WTC11 (cell line): ENCODE results near the gene RPP14. TPM values are rescaled to one million over a fixed set of nuclear protein-coding genes. Genes with fewer than 3 reads are reported as not detected.

Experiments
- ATAC-seq: fragments of 200-7000 bp; cut with Tn5 transposase; 2 replicates; pipeline ENCODE4 v1.10.0; 2021; ENCODE audit warnings: mild to moderate bottlenecking, moderate library complexity
- CTCF ChIA-PET: fragments of 300-600 bp; sonication (Branson Sonifier 250); formaldehyde crosslinking; loops from one replicate; lab custom pipeline; 2021; ENCODE audit warnings: antibody characterized with exemption; lab: Charles Lee
- POLR2A ChIA-PET: fragments of 350-600 bp; sonication (Branson Sonifier 250); formaldehyde crosslinking; loops from one replicate; lab custom pipeline; 2021; ENCODE audit warnings: antibody characterized with exemption; lab: Charles Lee
- DNase-seq: peaks from one replicate; pipeline ENCODE4 v3.0.0; 2021; ENCODE audit warnings: low spot score
- H3K27ac Mint-ChIP-seq: 2 replicates; pipeline ENCODE4 v1.8.0; 2021; ENCODE audit warnings: mixed read lengths
- H3K27me3 Mint-ChIP-seq: 2 replicates; pipeline ENCODE4 v1.8.0; 2021; ENCODE audit warnings: low read depth, mild to moderate bottlenecking, moderate library complexity, mixed read lengths
- H3K36me3 Mint-ChIP-seq: 2 replicates; pipeline ENCODE4 v1.8.0; 2021; ENCODE audit warnings: mixed read lengths
- H3K4me1 Mint-ChIP-seq: 2 replicates; pipeline ENCODE4 v1.8.0; 2022; ENCODE audit warnings: mixed read lengths
- H3K4me3 Mint-ChIP-seq: 2 replicates; pipeline ENCODE4 v1.8.0; 2021; ENCODE audit warnings: mild to moderate bottlenecking, moderate library complexity, mixed read lengths
- H3K9me3 Mint-ChIP-seq: 2 replicates; pipeline ENCODE4 v1.8.0; 2021; ENCODE audit warnings: mixed read lengths
- AR ChIP-seq: fragments of 250-450 bp; sonication (Bioruptor Pico); IDR thresholded peaks from 2 replicates; pipeline ENCODE4 v1.9.0; 2021; ENCODE audit warnings: mild to moderate bottlenecking
- CBFB ChIP-seq: sonication (generic); formaldehyde crosslinking; IDR thresholded peaks from 2 replicates; pipeline ENCODE4 v1.8.1; 2022; ENCODE audit warnings: mild to moderate bottlenecking, low read depth, missing genetic modification reagents
- E2F5 ChIP-seq: sonication (generic); formaldehyde crosslinking; IDR thresholded peaks from 2 replicates; pipeline ENCODE4 v1.8.1; 2022; ENCODE audit warnings: mild to moderate bottlenecking, moderate library complexity, missing genetic modification reagents
- ERG ChIP-seq: fragments of 250-450 bp; sonication (Bioruptor Pico); IDR thresholded peaks from 2 replicates; pipeline ENCODE4 v1.8.0; 2021; ENCODE audit warnings: mild to moderate bottlenecking
- IRF2 ChIP-seq: sonication (generic); formaldehyde crosslinking; IDR thresholded peaks from 2 replicates; pipeline ENCODE4 v1.8.0; 2022; ENCODE audit warnings: low read depth, missing genetic modification reagents, borderline replicate concordance
- MAX ChIP-seq: sonication (generic); formaldehyde crosslinking; IDR thresholded peaks from 2 replicates; pipeline ENCODE4 v1.8.0; 2022; ENCODE audit warnings: mild to moderate bottlenecking, missing genetic modification reagents
- SOX15 ChIP-seq: fragments of 250-450 bp; sonication (Bioruptor Pico); IDR thresholded peaks from 2 replicates; pipeline ENCODE4 v1.9.0; 2021; ENCODE audit warnings: mild to moderate bottlenecking
- TCF7 ChIP-seq: sonication (generic); formaldehyde crosslinking; IDR thresholded peaks from 2 replicates; pipeline ENCODE4 v1.8.0; 2022; ENCODE audit warnings: mild to moderate bottlenecking, low read depth, missing genetic modification reagents, moderate library complexity
- TEAD4 ChIP-seq: sonication (generic); formaldehyde crosslinking; IDR thresholded peaks from 2 replicates; pipeline ENCODE4 v1.8.0; 2022; ENCODE audit warnings: mild to moderate bottlenecking, missing genetic modification reagents
- ZNF281 ChIP-seq: sonication (generic); formaldehyde crosslinking; IDR thresholded peaks from 2 replicates; pipeline ENCODE4 v1.8.0; 2023; ENCODE audit warnings: mild to moderate bottlenecking, missing genetic modification reagents
- ZNF396 ChIP-seq: fragments of 250-450 bp; sonication (Bioruptor Pico); IDR thresholded peaks from 2 replicates; pipeline ENCODE4 v1.8.0; 2021; ENCODE audit warnings: mild to moderate bottlenecking, moderate library complexity, borderline replicate concordance
- total RNA-seq: library from RNA; stranded (reverse); gene quantifications from 3 replicates; pipeline ENCODE4 v1.2.3, GENCODE V29; 2021
- TF ChIP-seq, protein P1 (sequence below): fragments of 250-450 bp; sonication (Bioruptor Pico); IDR thresholded peaks from 2 replicates; pipeline ENCODE4 v2.1.2; 2022; ENCODE audit warnings: mild to moderate bottlenecking, moderate library complexity
- TF ChIP-seq, protein P2 (sequence below): sonication (generic); formaldehyde crosslinking; IDR thresholded peaks from 2 replicates; pipeline ENCODE4 v1.8.0; 2022; ENCODE audit warnings: mild to moderate bottlenecking, missing genetic modification reagents
- TF ChIP-seq, protein P3 (sequence below): sonication (generic); formaldehyde crosslinking; IDR thresholded peaks from 2 replicates; pipeline ENCODE4 v1.8.1; 2023; ENCODE audit warnings: mild to moderate bottlenecking, moderate library complexity, missing genetic modification reagents
- TF ChIP-seq, protein P4 (sequence below): sonication (generic); formaldehyde crosslinking; IDR thresholded peaks from 2 replicates; pipeline ENCODE4 v1.8.0; 2022; ENCODE audit warnings: mild to moderate bottlenecking, missing genetic modification reagents

RPP14 gene
- total RNA-seq, 1 experiment from 2014 or later: 17.9 TPM

- TF ChIP-seq, protein P1, sequence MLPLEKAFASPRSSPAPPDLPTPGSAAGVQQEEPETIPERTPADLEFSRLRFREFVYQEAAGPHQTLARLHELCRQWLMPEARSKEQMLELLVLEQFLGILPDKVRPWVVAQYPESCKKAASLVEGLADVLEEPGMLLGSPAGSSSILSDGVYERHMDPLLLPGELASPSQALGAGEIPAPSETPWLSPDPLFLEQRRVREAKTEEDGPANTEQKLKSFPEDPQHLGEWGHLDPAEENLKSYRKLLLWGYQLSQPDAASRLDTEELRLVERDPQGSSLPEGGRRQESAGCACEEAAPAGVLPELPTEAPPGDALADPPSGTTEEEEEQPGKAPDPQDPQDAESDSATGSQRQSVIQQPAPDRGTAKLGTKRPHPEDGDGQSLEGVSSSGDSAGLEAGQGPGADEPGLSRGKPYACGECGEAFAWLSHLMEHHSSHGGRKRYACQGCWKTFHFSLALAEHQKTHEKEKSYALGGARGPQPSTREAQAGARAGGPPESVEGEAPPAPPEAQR: no peak
- TF ChIP-seq, protein P2, sequence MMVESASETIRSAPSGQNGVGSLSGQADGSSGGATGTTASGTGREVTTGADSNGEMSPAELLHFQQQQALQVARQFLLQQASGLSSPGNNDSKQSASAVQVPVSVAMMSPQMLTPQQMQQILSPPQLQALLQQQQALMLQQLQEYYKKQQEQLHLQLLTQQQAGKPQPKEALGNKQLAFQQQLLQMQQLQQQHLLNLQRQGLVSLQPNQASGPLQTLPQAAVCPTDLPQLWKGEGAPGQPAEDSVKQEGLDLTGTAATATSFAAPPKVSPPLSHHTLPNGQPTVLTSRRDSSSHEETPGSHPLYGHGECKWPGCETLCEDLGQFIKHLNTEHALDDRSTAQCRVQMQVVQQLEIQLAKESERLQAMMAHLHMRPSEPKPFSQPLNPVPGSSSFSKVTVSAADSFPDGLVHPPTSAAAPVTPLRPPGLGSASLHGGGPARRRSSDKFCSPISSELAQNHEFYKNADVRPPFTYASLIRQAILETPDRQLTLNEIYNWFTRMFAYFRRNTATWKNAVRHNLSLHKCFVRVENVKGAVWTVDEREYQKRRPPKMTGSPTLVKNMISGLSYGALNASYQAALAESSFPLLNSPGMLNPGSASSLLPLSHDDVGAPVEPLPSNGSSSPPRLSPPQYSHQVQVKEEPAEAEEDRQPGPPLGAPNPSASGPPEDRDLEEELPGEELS (CRISPR knock-in tag): no peak
- TF ChIP-seq ZNF281 (CRISPR knock-in tag) (no peak), MAX (CRISPR knock-in tag) (no peak)
Observed at GRCh38 chr3:58334013-58334321, 27.9 kb downstream of the RPP14 start (continued).

DNA sequence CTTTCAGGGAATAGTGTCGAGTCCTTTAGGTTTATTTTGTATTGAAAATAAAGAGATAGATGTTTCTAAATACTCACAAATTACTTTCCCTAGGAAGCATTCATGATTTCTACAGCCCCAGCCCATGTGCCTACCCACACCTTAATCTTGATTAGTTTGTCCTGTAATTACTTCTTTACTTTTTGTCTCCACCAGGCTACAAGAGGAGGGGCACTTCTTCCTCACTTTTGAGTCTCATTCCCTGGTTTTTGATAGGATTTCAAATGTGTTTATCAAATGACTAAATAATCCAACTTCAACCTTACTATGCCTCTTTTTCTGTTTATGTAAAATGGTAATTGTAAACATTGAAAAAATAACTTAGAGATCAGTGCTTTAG, 28.4 kb downstream of the RPP14 start:
- no peak overlapping the region for H3K27ac Mint-ChIP-seq
- ChIA-PET POLR2A (no interaction called here), CTCF (interaction anchor here (1.1 to 3.0 kb wide), 5 partner anchors 15 to 157 kb away, joined by 3 to 22 read pairs (median 6); partner anchors contain the start of genes HTD2 and RPP14)
- TF ChIP-seq, protein P3, sequence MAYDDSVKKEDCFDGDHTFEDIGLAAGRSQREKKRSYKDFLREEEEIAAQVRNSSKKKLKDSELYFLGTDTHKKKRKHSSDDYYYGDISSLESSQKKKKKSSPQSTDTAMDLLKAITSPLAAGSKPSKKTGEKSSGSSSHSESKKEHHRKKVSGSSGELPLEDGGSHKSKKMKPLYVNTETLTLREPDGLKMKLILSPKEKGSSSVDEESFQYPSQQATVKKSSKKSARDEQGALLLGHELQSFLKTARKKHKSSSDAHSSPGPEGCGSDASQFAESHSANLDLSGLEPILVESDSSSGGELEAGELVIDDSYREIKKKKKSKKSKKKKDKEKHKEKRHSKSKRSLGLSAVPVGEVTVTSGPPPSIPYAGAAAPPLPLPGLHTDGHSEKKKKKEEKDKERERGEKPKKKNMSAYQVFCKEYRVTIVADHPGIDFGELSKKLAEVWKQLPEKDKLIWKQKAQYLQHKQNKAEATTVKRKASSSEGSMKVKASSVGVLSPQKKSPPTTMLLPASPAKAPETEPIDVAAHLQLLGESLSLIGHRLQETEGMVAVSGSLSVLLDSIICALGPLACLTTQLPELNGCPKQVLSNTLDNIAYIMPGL (CRISPR knock-in tag): no peak
- H3K36me3 Mint-ChIP-seq: no peaks in the 10 kb centered on the region
- H3K27me3 Mint-ChIP-seq: peaks cover 34% of the 10 kb centered on the region
- DNase-seq: no peak
- ATAC-seq: no peak
- no peaks in the 10 kb centered on the region for H3K9me3 Mint-ChIP-seq
- peaks cover 24% of the 10 kb centered on the region for H3K4me1 Mint-ChIP-seq
- H3K4me3 Mint-ChIP-seq: no peak overlapping the region; the same call in 1 of the 2 replicates

DNA sequence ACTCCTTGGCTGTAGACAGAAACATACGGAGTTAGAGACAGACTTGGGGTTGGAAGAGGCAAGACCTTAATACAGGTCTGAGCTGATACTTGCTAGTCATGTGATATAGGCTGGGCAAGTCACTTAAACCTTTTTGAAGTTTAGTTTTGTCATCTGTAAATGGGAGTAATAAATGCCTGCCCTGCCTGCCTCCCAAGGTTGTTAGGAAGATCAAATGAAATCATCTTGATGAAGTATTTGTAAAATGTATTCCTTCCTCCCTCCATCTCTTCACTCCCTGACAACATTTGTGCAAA, 29.6 kb downstream of the RPP14 start:
- Mint-ChIP-seq H3K27ac (no peak overlapping the region), H3K4me3 (no peak overlapping the region), H3K4me1 (peaks cover 24% of the 10 kb centered on the region), H3K9me3 (no peaks in the 10 kb centered on the region), H3K27me3 (peaks cover 30% of the 10 kb centered on the region), H3K36me3 (no peaks in the 10 kb centered on the region)
- DNase-seq (no peak), ATAC-seq (no peak)
- ChIA-PET POLR2A (no interaction called here), CTCF (interaction anchor here (0.7 to 1.6 kb wide), 4 partner anchors 29 to 158 kb away, joined by 3 to 6 read pairs (median 4); partner anchors contain the start of genes HTD2, KCTD6 and RPP14)
- TF ChIP-seq TEAD4 (CRISPR knock-in tag) (no peak), ERG (CRISPR knock-in tag) (no peak), TCF7 (no peak), CBFB (CRISPR knock-in tag) (no peak), SOX15 (no peak), E2F5 (CRISPR knock-in tag) (no peak), AR (no peak), IRF2 (CRISPR knock-in tag) (no peak), MAX (CRISPR knock-in tag) (no peak), ZNF396 (no peak)
- TF ChIP-seq, protein P4, sequence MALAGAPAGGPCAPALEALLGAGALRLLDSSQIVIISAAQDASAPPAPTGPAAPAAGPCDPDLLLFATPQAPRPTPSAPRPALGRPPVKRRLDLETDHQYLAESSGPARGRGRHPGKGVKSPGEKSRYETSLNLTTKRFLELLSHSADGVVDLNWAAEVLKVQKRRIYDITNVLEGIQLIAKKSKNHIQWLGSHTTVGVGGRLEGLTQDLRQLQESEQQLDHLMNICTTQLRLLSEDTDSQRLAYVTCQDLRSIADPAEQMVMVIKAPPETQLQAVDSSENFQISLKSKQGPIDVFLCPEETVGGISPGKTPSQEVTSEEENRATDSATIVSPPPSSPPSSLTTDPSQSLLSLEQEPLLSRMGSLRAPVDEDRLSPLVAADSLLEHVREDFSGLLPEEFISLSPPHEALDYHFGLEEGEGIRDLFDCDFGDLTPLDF (CRISPR knock-in tag): no peak
